H9 (cell line): ENCODE results near the gene NOP9. TPM values are rescaled to one million over a fixed set of nuclear protein-coding genes. Genes with fewer than 3 reads are reported as not detected.

Source experiments
- DNase-seq: peaks from one replicate; pipeline ENCODE4 v3.0.0-alpha.2; 2017
- H2AFZ ChIP-seq: one replicate; pipeline ENCODE4 v1.6.1; 2013; ENCODE audit warnings: mild to moderate bottlenecking, low read length, control low read depth, moderate library complexity
- H2AK5ac ChIP-seq: 2 replicates; pipeline ENCODE4 v1.6.1; 2013; ENCODE audit warnings: low read length, control low read depth, mixed read lengths; ENCODE audit not compliant: insufficient read length
- H2BK120ac ChIP-seq: one replicate; pipeline ENCODE4 v1.6.1; 2013; ENCODE audit warnings: low read depth, mild to moderate bottlenecking, low read length, control low read depth, inconsistent platforms; ENCODE audit not compliant: poor library complexity, severe bottlenecking
- H2BK12ac ChIP-seq: 2 replicates; pipeline ENCODE4 v1.6.1; 2013; ENCODE audit warnings: low read length, control low read depth, mixed read lengths, low read depth; ENCODE audit not compliant: insufficient read length
- H2BK15ac ChIP-seq: 2 replicates; pipeline ENCODE4 v1.6.1; 2013; ENCODE audit warnings: low read depth, low read length, control low read depth
- H2BK20ac ChIP-seq: one replicate; pipeline ENCODE4 v1.6.1; 2013; ENCODE audit warnings: low read depth, mild to moderate bottlenecking, low read length, control low read depth, inconsistent platforms; ENCODE audit not compliant: poor library complexity, severe bottlenecking
- H2BK5ac ChIP-seq: 2 replicates; pipeline ENCODE4 v1.6.1; 2013; ENCODE audit warnings: low read length, control low read depth, mixed read lengths; ENCODE audit not compliant: insufficient read length
- H3K14ac ChIP-seq: 2 replicates; pipeline ENCODE4 v1.6.1; 2013; ENCODE audit warnings: low read length, control low read depth; ENCODE audit not compliant: insufficient read depth
- H3K18ac ChIP-seq: 2 replicates; pipeline ENCODE4 v1.6.1; 2013; ENCODE audit warnings: low read depth, mild to moderate bottlenecking, mixed read lengths, low read length, control low read depth; ENCODE audit not compliant: insufficient read length
- H3K23ac ChIP-seq: 2 replicates; pipeline ENCODE4 v1.6.1; 2013; ENCODE audit warnings: low read length, control low read depth, mixed read lengths, low read depth; ENCODE audit not compliant: insufficient read length
- H3K23me2 ChIP-seq: 2 replicates; pipeline ENCODE4 v1.6.1; 2013; ENCODE audit warnings: low read depth, mild to moderate bottlenecking, mixed read lengths, low read length, control low read depth; ENCODE audit not compliant: insufficient read length, poor library complexity, severe bottlenecking
- H3K27ac ChIP-seq: 2 replicates; pipeline ENCODE4 v1.5.1; 2013; ENCODE audit warnings: low read length, control low read depth, mixed read lengths, low read depth; ENCODE audit not compliant: insufficient read length
- H3K27me3 ChIP-seq: 2 replicates; pipeline ENCODE4 v1.6.1; 2013; ENCODE audit warnings: low read length, control low read depth, inconsistent platforms; ENCODE audit not compliant: insufficient read depth
- H3K4ac ChIP-seq: 2 replicates; pipeline ENCODE4 v1.6.1; 2013; ENCODE audit warnings: low read depth, mild to moderate bottlenecking, control low read depth, inconsistent platforms, low read length, moderate library complexity
- H3K4me1 ChIP-seq: 2 replicates; pipeline ENCODE4 v1.6.1; 2013; ENCODE audit warnings: low read length, control low read depth, inconsistent platforms; ENCODE audit not compliant: insufficient read depth
- H3K4me2 ChIP-seq: 2 replicates; pipeline ENCODE4 v1.6.1; 2013; ENCODE audit warnings: low read length, control low read depth, mixed read lengths; ENCODE audit not compliant: insufficient read length, insufficient read depth
- H3K56ac ChIP-seq: 2 replicates; pipeline ENCODE4 v1.6.1; 2013; ENCODE audit warnings: low read depth, mild to moderate bottlenecking, mixed read lengths, low read length, control low read depth; ENCODE audit not compliant: insufficient read length
- H3K79me1 ChIP-seq: 2 replicates; pipeline ENCODE4 v1.6.1; 2013; ENCODE audit warnings: low read depth, mild to moderate bottlenecking, moderate library complexity, low read length, control low read depth, inconsistent platforms; ENCODE audit not compliant: insufficient read depth, poor library complexity, severe bottlenecking
- H3K79me2 ChIP-seq: 2 replicates; pipeline ENCODE4 v1.6.1; 2013; ENCODE audit warnings: low read length, control low read depth, inconsistent platforms; ENCODE audit not compliant: insufficient read depth
- H3K9ac ChIP-seq: 2 replicates; pipeline ENCODE4 v1.6.1; 2013; ENCODE audit warnings: low read length, control low read depth, mixed read lengths; ENCODE audit not compliant: insufficient read length; ENCODE audit errors: extremely low read depth
- H3K9me3 ChIP-seq: one replicate; pipeline ENCODE4 v1.6.1; 2013; ENCODE audit warnings: low read depth, low read length, inconsistent platforms; ENCODE audit not compliant: control insufficient read depth
- H3T11ph ChIP-seq: one replicate; pipeline ENCODE4 v1.6.1; 2013; ENCODE audit warnings: mild to moderate bottlenecking, low read length, control low read depth, inconsistent platforms
- H4K20me1 ChIP-seq: one replicate; pipeline ENCODE4 v1.6.1; 2013; ENCODE audit not compliant: control insufficient read depth, insufficient read length, insufficient read depth
- H4K5ac ChIP-seq: 2 replicates; pipeline ENCODE4 v1.6.1; 2013; ENCODE audit warnings: low read depth, mild to moderate bottlenecking, mixed read lengths, low read length, control low read depth; ENCODE audit not compliant: insufficient read length
- H4K8ac ChIP-seq: replicated peaks from 2 replicates; pipeline ENCODE4 v1.6.1; 2013; ENCODE audit warnings: low read length, control low read depth, mixed read lengths, low read depth; ENCODE audit not compliant: insufficient read length
- H4K91ac ChIP-seq: 2 replicates; pipeline ENCODE4 v1.6.1; 2013; ENCODE audit warnings: low read depth, mild to moderate bottlenecking, moderate library complexity, mixed read lengths, low read length, control low read depth; ENCODE audit not compliant: insufficient read length
- H3K27ac Mint-ChIP-seq, 3 experiments: 2 replicates in 2 of 3; 3 replicates in 1 of 3; pipeline ENCODE4 v1.8.0; 2020 to 2021; ENCODE audit warnings: mixed read lengths in 3 of 3, mild to moderate bottlenecking in 1 of 3, moderate library complexity in 1 of 3
- H3K27me3 Mint-ChIP-seq: 2 replicates; pipeline ENCODE4 v1.8.0; 2021; ENCODE audit warnings: low read depth, mild to moderate bottlenecking, moderate library complexity, mixed read lengths
- H3K36me3 Mint-ChIP-seq, 3 experiments: 2 replicates in 2 of 3; 3 replicates in 1 of 3; pipeline ENCODE4 v1.8.0; 2020 to 2021; ENCODE audit warnings: low read depth in 3 of 3, mixed read lengths in 3 of 3; ENCODE audit not compliant: insufficient read depth in 1 of 3
- H3K4me1 Mint-ChIP-seq, 2 experiments: 2 replicates each; pipeline ENCODE4 v1.8.0; 2020; ENCODE audit warnings: mixed read lengths in 2 of 2
- H3K4me3 Mint-ChIP-seq, 2 experiments: 2 replicates in 1 of 2; 3 replicates in 1 of 2; pipeline ENCODE4 v1.8.0; 2020 to 2021; ENCODE audit warnings: mild to moderate bottlenecking in 2 of 2, mixed read lengths in 2 of 2, moderate library complexity in 1 of 2
- H3K9me3 Mint-ChIP-seq, 2 experiments: 2 replicates in 1 of 2; 3 replicates in 1 of 2; pipeline ENCODE4 v1.8.0; 2020; ENCODE audit warnings: mild to moderate bottlenecking in 2 of 2, mixed read lengths in 2 of 2, moderate library complexity in 1 of 2
- WGBS: extraction: QIAGEN DNeasy Blood & Tissue Kit; methylation state at CpG from one replicate; pipeline ENCODE4 v1.1.7; 2013; ENCODE audit warnings: missing lambda C conversion rate, low lambda C conversion rate, mixed read lengths; ENCODE audit not compliant: insufficient read length; ENCODE audit errors: extremely low coverage; 5-methylcytosine and 5-hydroxymethylcytosine counted together
- total RNA-seq: library from RNA; stranded (reverse); gene quantifications from 2 replicates; pipeline ENCODE4 v1.2.1, GENCODE V29; 2021
- TF ChIP-seq, protein P1 (sequence below): fragments of 200-600 bp; sonication (generic); conservative IDR thresholded peaks from 3 replicates; pipeline ENCODE4 v1.8.0; 2021; ENCODE audit warnings: antibody characterized with exemption, mild to moderate bottlenecking

Gene NOP9
- total RNA-seq, 1 experiment from 2014 or later, result 34.7 TPM

DNA sequence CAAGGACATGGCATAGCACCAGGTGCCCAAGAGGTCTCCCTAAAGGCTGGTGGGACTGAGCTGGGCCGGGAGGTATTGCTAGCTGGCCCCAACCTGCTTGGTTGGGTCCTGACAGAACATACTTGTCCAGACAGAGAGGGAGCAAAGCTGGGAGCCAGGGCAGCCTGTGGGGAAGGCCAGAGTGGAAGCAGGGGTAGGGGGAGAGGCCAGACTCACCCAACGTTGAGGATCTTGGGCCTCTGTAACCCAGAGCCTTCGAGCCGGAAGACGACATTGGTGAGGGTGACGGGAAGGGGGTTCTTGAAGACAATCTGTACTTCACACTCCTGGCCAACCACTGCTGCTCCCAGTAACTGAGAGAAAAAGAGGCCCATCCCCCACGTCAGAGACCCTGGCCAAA is 45.7 kb upstream of the NOP9 start:
- Histone ChIP-seq H2BK120ac (no peak overlapping the region), H4K8ac (no peak overlapping the region), H3K56ac (no peak overlapping the region), H3K27ac (no peak overlapping the region), H4K91ac (no peak overlapping the region), H2BK5ac (no peak overlapping the region), H3K79me1 (no peaks in the 10 kb centered on the region), H2BK12ac (no peak overlapping the region), H2AK5ac (no peak overlapping the region), H3K79me2 (no peaks in the 10 kb centered on the region), H4K5ac (no peak overlapping the region), H3K23ac (no peak overlapping the region), H3K9me3 (no peaks in the 10 kb centered on the region), H3K4ac (no peak overlapping the region), H2BK20ac (no peak overlapping the region), H3T11ph (no peak overlapping the region), H2BK15ac (no peak overlapping the region), H3K23me2 (no peaks in the 10 kb centered on the region), H3K18ac (no peak overlapping the region), H3K4me2 (no peak overlapping the region), H2AFZ (no peak overlapping the region), H3K9ac (no peak overlapping the region), H3K27me3 (no peaks in the 10 kb centered on the region), H4K20me1 (no peaks in the 10 kb centered on the region), H3K14ac (no peak overlapping the region), H3K4me1 (no peaks in the 10 kb centered on the region)
- Mint-ChIP-seq H3K36me3 (no peaks in the 10 kb centered on the region), H3K9me3 (no peaks in the 10 kb centered on the region), H3K27ac (peak overlapping the region in 2 of 3 experiments; percentile 12 to 21; a peak in 1 of 7 replicates), H3K27me3 (no peaks in the 10 kb centered on the region; the same call in 1 of the 2 replicates), H3K4me1 (no peaks in the 10 kb centered on the region; a peak in 1 of 4 replicates), H3K4me3 (no peak overlapping the region)
- WGBS, result no CpG with 5 or more reads among the region's 7 CpGs
- DNase-seq, result peak; percentile 10
- TF ChIP-seq, protein P1, sequence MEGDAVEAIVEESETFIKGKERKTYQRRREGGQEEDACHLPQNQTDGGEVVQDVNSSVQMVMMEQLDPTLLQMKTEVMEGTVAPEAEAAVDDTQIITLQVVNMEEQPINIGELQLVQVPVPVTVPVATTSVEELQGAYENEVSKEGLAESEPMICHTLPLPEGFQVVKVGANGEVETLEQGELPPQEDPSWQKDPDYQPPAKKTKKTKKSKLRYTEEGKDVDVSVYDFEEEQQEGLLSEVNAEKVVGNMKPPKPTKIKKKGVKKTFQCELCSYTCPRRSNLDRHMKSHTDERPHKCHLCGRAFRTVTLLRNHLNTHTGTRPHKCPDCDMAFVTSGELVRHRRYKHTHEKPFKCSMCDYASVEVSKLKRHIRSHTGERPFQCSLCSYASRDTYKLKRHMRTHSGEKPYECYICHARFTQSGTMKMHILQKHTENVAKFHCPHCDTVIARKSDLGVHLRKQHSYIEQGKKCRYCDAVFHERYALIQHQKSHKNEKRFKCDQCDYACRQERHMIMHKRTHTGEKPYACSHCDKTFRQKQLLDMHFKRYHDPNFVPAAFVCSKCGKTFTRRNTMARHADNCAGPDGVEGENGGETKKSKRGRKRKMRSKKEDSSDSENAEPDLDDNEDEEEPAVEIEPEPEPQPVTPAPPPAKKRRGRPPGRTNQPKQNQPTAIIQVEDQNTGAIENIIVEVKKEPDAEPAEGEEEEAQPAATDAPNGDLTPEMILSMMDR, result no peak
